Loucy (cell line): ENCODE measurements around the gene DHRS11.

Experiments
- EZH2phosphoT487 ChIP-seq: fragments of 200-600 bp; IDR thresholded peaks from 2 replicates; pipeline ENCODE4 v1.6.1; 2018; ENCODE audit warnings: antibody characterized with exemption, mild to moderate bottlenecking, moderate library complexity, borderline replicate concordance
- TF ChIP-seq, protein P1 (sequence below): fragments of 200-600 bp; sonication (generic); conservative IDR thresholded peaks from 2 replicates; pipeline ENCODE4 v1.5.1; 2014; ENCODE audit warnings: mild to moderate bottlenecking, antibody characterized with exemption, low read length

DNA sequence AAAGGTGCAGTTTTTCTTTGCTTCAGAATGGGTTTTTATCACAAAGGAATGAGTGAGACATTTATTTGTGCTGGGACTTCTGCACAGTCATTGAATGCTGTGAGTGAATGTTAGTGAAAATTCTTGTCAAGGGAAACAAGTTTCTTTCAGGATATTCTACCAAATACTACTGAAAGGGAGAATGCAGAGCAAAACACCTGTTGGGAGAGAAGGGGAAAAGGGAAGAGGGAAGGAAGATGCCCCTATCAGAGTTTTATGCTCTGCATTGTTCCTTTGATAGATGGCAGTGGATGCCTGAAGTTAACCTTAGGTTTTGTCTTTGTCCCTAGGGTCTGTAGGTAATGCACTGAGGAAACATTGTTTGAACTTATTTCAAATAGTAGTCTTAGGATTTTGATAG, 43.9 kb upstream of the DHRS11 start:
- TF ChIP-seq, protein P1, sequence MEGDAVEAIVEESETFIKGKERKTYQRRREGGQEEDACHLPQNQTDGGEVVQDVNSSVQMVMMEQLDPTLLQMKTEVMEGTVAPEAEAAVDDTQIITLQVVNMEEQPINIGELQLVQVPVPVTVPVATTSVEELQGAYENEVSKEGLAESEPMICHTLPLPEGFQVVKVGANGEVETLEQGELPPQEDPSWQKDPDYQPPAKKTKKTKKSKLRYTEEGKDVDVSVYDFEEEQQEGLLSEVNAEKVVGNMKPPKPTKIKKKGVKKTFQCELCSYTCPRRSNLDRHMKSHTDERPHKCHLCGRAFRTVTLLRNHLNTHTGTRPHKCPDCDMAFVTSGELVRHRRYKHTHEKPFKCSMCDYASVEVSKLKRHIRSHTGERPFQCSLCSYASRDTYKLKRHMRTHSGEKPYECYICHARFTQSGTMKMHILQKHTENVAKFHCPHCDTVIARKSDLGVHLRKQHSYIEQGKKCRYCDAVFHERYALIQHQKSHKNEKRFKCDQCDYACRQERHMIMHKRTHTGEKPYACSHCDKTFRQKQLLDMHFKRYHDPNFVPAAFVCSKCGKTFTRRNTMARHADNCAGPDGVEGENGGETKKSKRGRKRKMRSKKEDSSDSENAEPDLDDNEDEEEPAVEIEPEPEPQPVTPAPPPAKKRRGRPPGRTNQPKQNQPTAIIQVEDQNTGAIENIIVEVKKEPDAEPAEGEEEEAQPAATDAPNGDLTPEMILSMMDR: no peak
- no peak for TF ChIP-seq EZH2phosphoT487
